ENCODE measurements around the gene GREB1. TPM values are rescaled to one million over a fixed set of nuclear protein-coding genes. Genes with fewer than 3 reads are reported as not detected.

GREB1 gene
- polyA plus RNA-seq, 1 donor from 2014 or later, result 17.2 TPM

- no peaks in the 10 kb centered on the region for H3K9me3 ChIP-seq (ENCODE audit: low read length)
- H3K27me3 ChIP-seq (ENCODE audit: insufficient read depth, low read depth, low read length), result no peaks in the 10 kb centered on the region
- no peaks in the 10 kb centered on the region for H3K9me2 ChIP-seq (ENCODE audit: insufficient read depth, low read length)
- H3K9ac ChIP-seq (ENCODE audit: low read length), result no peak overlapping the region
- H3K27ac ChIP-seq (ENCODE audit: low read length), result no peak overlapping the region
- no peaks in the 10 kb centered on the region for H3F3A ChIP-seq (ENCODE audit: insufficient read depth, low read length, poor library complexity, severe bottlenecking)
- no peaks in the 10 kb centered on the region for H4K20me1 ChIP-seq (ENCODE audit: insufficient read depth)
- H3K4me2 ChIP-seq (ENCODE audit: low read length), result no peak overlapping the region
- no peaks in the 10 kb centered on the region for H3K79me2 ChIP-seq (replicated peaks; ENCODE audit: insufficient read depth, low read length)
- no peak overlapping the region for H2AFZ ChIP-seq (ENCODE audit: low read depth, low read length)
- no peak overlapping the region for H3K4me3 ChIP-seq (ENCODE audit: low read length)
- no peak for TF ChIP-seq TAF1 (IDR thresholded peaks at IDR 0.05; ENCODE audit: low read depth)
- no peak for TF ChIP-seq REST (IDR thresholded peaks at IDR 0.05; ENCODE audit: borderline replicate concordance)
- no peak for TF ChIP-seq CTCF (IDR thresholded peaks at IDR 0.05; ENCODE audit: poor library complexity, severe bottlenecking)
- TF ChIP-seq POLR2AphosphoS5 (IDR thresholded peaks at IDR 0.05), result no peak
- no peak for TF ChIP-seq RAD21 (conservative IDR thresholded peaks at IDR 0.05)
- no peak for TF ChIP-seq EP300 (conservative IDR thresholded peaks at IDR 0.05; ENCODE audit: poor library complexity, severe bottlenecking)
- TF ChIP-seq EZH2 (IDR thresholded peaks at IDR 0.05; ENCODE audit: borderline replicate concordance, insufficient read depth, low read length, poor library complexity, severe bottlenecking), result no peak
- TF ChIP-seq SMC3 (conservative IDR thresholded peaks at IDR 0.05; ENCODE audit: poor library complexity), result no peak
- TF ChIP-seq MXI1 (conservative IDR thresholded peaks at IDR 0.05; ENCODE audit: poor library complexity, severe bottlenecking), result no peak
- H3K36me3 ChIP-seq (ENCODE audit: insufficient read depth, low read length), result no peaks in the 10 kb centered on the region
Measured at GRCh38 chr2:11680182-11680900, 146.5 kb downstream of the GREB1 start.

DNA sequence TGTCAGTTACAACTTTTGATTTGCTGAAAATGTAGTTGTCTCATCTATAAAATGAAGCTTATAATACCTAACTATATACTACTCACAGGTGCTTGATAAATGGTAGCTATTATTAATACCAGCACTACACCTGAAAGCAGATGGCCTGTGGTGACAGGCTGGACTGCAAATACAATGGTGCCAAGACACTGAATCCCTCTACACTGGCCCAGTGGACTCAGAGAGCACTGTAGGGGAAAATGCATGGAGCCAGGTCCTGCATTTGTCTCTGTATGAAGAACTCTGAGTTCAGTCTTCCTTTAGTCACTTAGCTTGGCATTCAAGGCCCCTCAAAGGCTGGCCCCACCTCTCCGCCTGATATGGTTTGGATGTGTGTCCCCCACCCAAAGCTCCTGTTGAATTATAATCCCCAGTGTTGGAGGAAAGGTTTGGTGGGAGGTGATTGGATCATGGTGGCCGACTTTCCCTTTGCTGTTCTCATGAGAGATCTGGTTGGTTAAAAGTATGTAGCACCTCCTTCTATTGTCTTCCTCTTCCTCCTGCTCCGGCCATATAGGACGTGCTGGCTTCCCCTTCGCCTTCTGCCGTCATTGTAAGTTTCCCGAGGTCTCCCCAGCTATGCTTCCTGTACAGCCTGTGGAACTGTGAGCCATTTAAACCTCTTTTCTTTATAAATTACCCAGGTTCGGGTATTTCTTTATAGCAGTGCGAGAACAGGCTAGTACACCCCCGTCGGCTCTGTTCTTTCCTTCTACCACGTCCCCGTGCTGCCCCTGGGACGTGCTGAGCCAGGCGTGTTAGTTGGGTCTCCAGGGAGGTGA is 147.3 kb downstream of the GREB1 start:
- Histone ChIP-seq H3K9ac (ENCODE audit: low read length) (no peak overlapping the region), H3K79me2 (replicated peaks; ENCODE audit: insufficient read depth, low read length) (no peaks in the 10 kb centered on the region), H2AFZ (ENCODE audit: low read depth, low read length) (no peak overlapping the region), H3K4me3 (ENCODE audit: low read length) (no peak overlapping the region), H3K4me2 (ENCODE audit: low read length) (no peak overlapping the region), H4K20me1 (ENCODE audit: insufficient read depth) (no peaks in the 10 kb centered on the region), H3K36me3 (ENCODE audit: insufficient read depth, low read length) (no peaks in the 10 kb centered on the region), H3F3A (ENCODE audit: insufficient read depth, low read length, poor library complexity, severe bottlenecking) (no peaks in the 10 kb centered on the region), H3K27ac (ENCODE audit: low read length) (no peak overlapping the region), H3K27me3 (ENCODE audit: insufficient read depth, low read depth, low read length) (no peaks in the 10 kb centered on the region), H3K9me2 (ENCODE audit: insufficient read depth, low read length) (no peaks in the 10 kb centered on the region), H3K9me3 (ENCODE audit: low read length) (no peaks in the 10 kb centered on the region)
- no peak for TF ChIP-seq SMC3 (conservative IDR thresholded peaks at IDR 0.05; ENCODE audit: poor library complexity)
- no peak for TF ChIP-seq RAD21 (conservative IDR thresholded peaks at IDR 0.05)
- no peak for TF ChIP-seq POLR2AphosphoS5 (IDR thresholded peaks at IDR 0.05)
- TF ChIP-seq EP300 (conservative IDR thresholded peaks at IDR 0.05; ENCODE audit: poor library complexity, severe bottlenecking), result no peak
- TF ChIP-seq TAF1 (IDR thresholded peaks at IDR 0.05; ENCODE audit: low read depth), result no peak
- no peak for TF ChIP-seq MXI1 (conservative IDR thresholded peaks at IDR 0.05; ENCODE audit: poor library complexity, severe bottlenecking)
- TF ChIP-seq EZH2 (IDR thresholded peaks at IDR 0.05; ENCODE audit: borderline replicate concordance, insufficient read depth, low read length, poor library complexity, severe bottlenecking), result no peak
- no peak for TF ChIP-seq CTCF (IDR thresholded peaks at IDR 0.05; ENCODE audit: poor library complexity, severe bottlenecking)
- no peak for TF ChIP-seq REST (IDR thresholded peaks at IDR 0.05; ENCODE audit: borderline replicate concordance)

Measured in neural cell (in vitro differentiated cells).